HEK293 (cell line): ENCODE results near the gene ZC3H11A.

Experiments
- GLIS2 ChIP-seq: fragments of 450-650 bp; formaldehyde crosslinking; IDR thresholded peaks from 2 replicates; pipeline ENCODE4 v1.5.1; 2016; ENCODE audit warnings: missing biosample characterization, missing genetic modification characterization
- HOXD13 ChIP-seq: sonication (generic); formaldehyde crosslinking; IDR thresholded peaks from 2 replicates; pipeline ENCODE4 v1.8.0; 2022; ENCODE audit warnings: missing genetic modification reagents, borderline replicate concordance
- KLF7 ChIP-seq: fragments of 450-650 bp; formaldehyde crosslinking; IDR thresholded peaks from 2 replicates; pipeline ENCODE4 v1.5.1; 2016; ENCODE audit warnings: missing biosample characterization, missing genetic modification characterization, borderline replicate concordance
- KLF9 ChIP-seq: fragments of 450-650 bp; formaldehyde crosslinking; IDR thresholded peaks from 2 replicates; pipeline ENCODE4 v1.5.1; 2016; ENCODE audit warnings: missing biosample characterization, missing genetic modification characterization, low read depth
- MYNN ChIP-seq: fragments of 450-650 bp; formaldehyde crosslinking; IDR thresholded peaks from 2 replicates; pipeline ENCODE4 v1.5.1; 2016; ENCODE audit warnings: missing biosample characterization, missing genetic modification characterization, borderline replicate concordance
- PRDM4 ChIP-seq: fragments of 450-650 bp; formaldehyde crosslinking; IDR thresholded peaks from 2 replicates; pipeline ENCODE4 v1.5.1; 2017; ENCODE audit warnings: missing biosample characterization, missing genetic modification characterization
- RBAK ChIP-seq: fragments of 450-650 bp; formaldehyde crosslinking; IDR thresholded peaks from 2 replicates; pipeline ENCODE4 v1.5.1; 2016; ENCODE audit warnings: missing biosample characterization, missing genetic modification characterization
- TCF7L2 ChIP-seq: IDR thresholded peaks from 2 replicates; pipeline ENCODE4 v1.6.1; 2011; ENCODE audit warnings: low read depth, mild to moderate bottlenecking, inconsistent platforms, low read length, moderate library complexity, borderline replicate concordance
- YY2 ChIP-seq: fragments of 450-650 bp; formaldehyde crosslinking; IDR thresholded peaks from 2 replicates; pipeline ENCODE4 v1.5.1; 2016; ENCODE audit warnings: missing biosample characterization, missing genetic modification characterization
- ZBTB10 ChIP-seq: fragments of 450-650 bp; formaldehyde crosslinking; IDR thresholded peaks from 2 replicates; pipeline ENCODE4 v1.5.1; 2016; ENCODE audit warnings: missing biosample characterization, missing genetic modification characterization
- ZBTB26 ChIP-seq: fragments of 450-650 bp; formaldehyde crosslinking; optimal IDR thresholded peaks from 2 replicates; pipeline ENCODE3; 2016; ENCODE audit warnings: missing biosample characterization, mild to moderate bottlenecking, missing genetic modification characterization
- ZBTB7A ChIP-seq: fragments of 450-650 bp; formaldehyde crosslinking; IDR thresholded peaks from 2 replicates; pipeline ENCODE4 v1.5.1; 2016; ENCODE audit warnings: low read depth, missing biosample characterization, missing genetic modification characterization
- ZFHX2 ChIP-seq: fragments of 450-650 bp; formaldehyde crosslinking; conservative IDR thresholded peaks from 2 replicates; pipeline ENCODE4 v1.5.1; 2016; ENCODE audit warnings: missing biosample characterization, missing genetic modification characterization
- ZFP37 ChIP-seq: fragments of 450-650 bp; formaldehyde crosslinking; IDR thresholded peaks from 2 replicates; pipeline ENCODE4 v1.5.1; 2016; ENCODE audit warnings: missing biosample characterization, missing genetic modification characterization
- ZNF112 ChIP-seq: fragments of 450-650 bp; formaldehyde crosslinking; IDR thresholded peaks from 2 replicates; pipeline ENCODE4 v1.5.0; 2017; ENCODE audit warnings: missing biosample characterization, missing genetic modification characterization
- ZNF155 ChIP-seq: fragments of 450-650 bp; formaldehyde crosslinking; IDR thresholded peaks from 2 replicates; pipeline ENCODE4 v1.5.1; 2016; ENCODE audit warnings: missing biosample characterization, missing genetic modification characterization
- ZNF248 ChIP-seq: fragments of 450-650 bp; formaldehyde crosslinking; IDR thresholded peaks from 2 replicates; pipeline ENCODE4 v1.5.1; 2017; ENCODE audit warnings: missing biosample characterization, missing genetic modification characterization
- ZNF274 ChIP-seq, 2 experiments: fragments of 200-500 bp in 1 of 2; fragments of 450-650 bp in 1 of 2; sonication (Bioruptor generic) in 1 of 2; formaldehyde crosslinking in 1 of 2; IDR thresholded peaks; 2 replicates each; pipeline versions ENCODE4 v1.5.1 to v1.6.1; 2014 to 2016; ENCODE audit warnings: borderline replicate concordance in 1 of 2, inconsistent platforms in 1 of 2, low read length in 1 of 2, missing biosample characterization in 1 of 2, missing genetic modification characterization in 1 of 2
- ZNF335 ChIP-seq: fragments of 450-650 bp; formaldehyde crosslinking; conservative IDR thresholded peaks from 2 replicates; pipeline ENCODE4 v1.5.1; 2016; ENCODE audit warnings: missing biosample characterization, missing genetic modification characterization
- ZNF354C ChIP-seq: fragments of 450-650 bp; formaldehyde crosslinking; IDR thresholded peaks from 2 replicates; pipeline ENCODE4 v1.5.1; 2016; ENCODE audit warnings: missing biosample characterization, missing genetic modification characterization, low read depth, borderline replicate concordance
- ZNF423 ChIP-seq: fragments of 450-650 bp; formaldehyde crosslinking; IDR thresholded peaks from 2 replicates; pipeline ENCODE4 v1.5.1; 2016; ENCODE audit warnings: missing biosample characterization, missing genetic modification characterization
- ZNF514 ChIP-seq: fragments of 450-650 bp; formaldehyde crosslinking; IDR thresholded peaks from 2 replicates; pipeline ENCODE4 v1.5.1; 2016; ENCODE audit warnings: missing biosample characterization, missing genetic modification characterization
- ZNF548 ChIP-seq: fragments of 450-650 bp; formaldehyde crosslinking; IDR thresholded peaks from 2 replicates; pipeline ENCODE4 v1.5.1; 2016; ENCODE audit warnings: missing biosample characterization, missing genetic modification characterization
- ZNF560 ChIP-seq: fragments of 450-650 bp; formaldehyde crosslinking; IDR thresholded peaks from 2 replicates; pipeline ENCODE4 v1.5.1; 2017; ENCODE audit warnings: missing biosample characterization, missing genetic modification characterization, borderline replicate concordance
- ZNF580 ChIP-seq: fragments of 450-650 bp; formaldehyde crosslinking; IDR thresholded peaks from 2 replicates; pipeline ENCODE4 v1.5.1; 2016; ENCODE audit warnings: missing biosample characterization, missing genetic modification characterization
- ZNF692 ChIP-seq: fragments of 450-650 bp; formaldehyde crosslinking; IDR thresholded peaks from 2 replicates; pipeline ENCODE4 v1.5.1; 2016; ENCODE audit warnings: missing biosample characterization, missing genetic modification characterization
- ZNF707 ChIP-seq: fragments of 450-650 bp; formaldehyde crosslinking; IDR thresholded peaks from 2 replicates; pipeline ENCODE4 v1.5.1; 2016; ENCODE audit warnings: missing biosample characterization, missing genetic modification characterization
- ZNF76 ChIP-seq: fragments of 450-650 bp; formaldehyde crosslinking; IDR thresholded peaks from 2 replicates; pipeline ENCODE4; 2016; ENCODE audit warnings: low read depth, missing biosample characterization, missing genetic modification characterization, borderline replicate concordance
- ZNF792 ChIP-seq: fragments of 450-650 bp; formaldehyde crosslinking; IDR thresholded peaks from 2 replicates; pipeline ENCODE4 v1.5.1; 2016; ENCODE audit warnings: missing biosample characterization, missing genetic modification characterization
- ZNF830 ChIP-seq: fragments of 450-650 bp; IDR thresholded peaks from 2 replicates; pipeline ENCODE4 v1.5.0; 2018; ENCODE audit warnings: missing biosample characterization, missing genetic modification characterization, low read depth, mild to moderate bottlenecking, moderate library complexity
- ZNF843 ChIP-seq: fragments of 450-650 bp; formaldehyde crosslinking; IDR thresholded peaks from 2 replicates; pipeline ENCODE4 v1.5.1; 2016; ENCODE audit warnings: missing biosample characterization, missing genetic modification characterization
- ZSCAN18 ChIP-seq: fragments of 450-650 bp; formaldehyde crosslinking; IDR thresholded peaks from 2 replicates; pipeline ENCODE4 v1.5.1; 2016; ENCODE audit warnings: missing biosample characterization, missing genetic modification characterization

Gene ZC3H11A

GRCh38 chr1:203840208-203840808 is 44.9 kb downstream of the ZC3H11A start (continued):
- TF ChIP-seq ZSCAN18, result no peak
- no peak for TF ChIP-seq MYNN
- TF ChIP-seq ZNF692 (tag by site-specific recombination), result no peak
- TF ChIP-seq ZFHX2 (tag by site-specific recombination), result no peak
- TF ChIP-seq ZNF335 (tag by site-specific recombination), result no peak
- no peak for TF ChIP-seq ZBTB10
- TF ChIP-seq ZNF423, result no peak
- TF ChIP-seq RBAK (tag by site-specific recombination), result no peak
- no peak for TF ChIP-seq ZNF248 (tag by site-specific recombination)
- TF ChIP-seq PRDM4 (tag by site-specific recombination), result no peak
- TF ChIP-seq ZNF112 (tag by site-specific recombination), result no peak
- TF ChIP-seq ZNF830, result no peak
- TF ChIP-seq ZNF354C, result no peak
- TF ChIP-seq YY2 (tag by site-specific recombination), result no peak
- no peak for TF ChIP-seq ZNF580 (tag by site-specific recombination)
- no peak for TF ChIP-seq KLF7 (tag by site-specific recombination)
- no peak for TF ChIP-seq HOXD13
- TF ChIP-seq GLIS2 (tag by site-specific recombination), result no peak
- TF ChIP-seq ZFP37 (tag by site-specific recombination), result no peak
- no peak for TF ChIP-seq KLF9 (tag by site-specific recombination)
- no peak for TF ChIP-seq ZNF274 (IDR thresholded peaks at IDR 0.05; ENCODE audit: low read length)
- no peak for TF ChIP-seq ZNF274 (tag by site-specific recombination; IDR thresholded peaks at IDR 0.05; ENCODE audit: borderline replicate concordance)
- TF ChIP-seq ZNF707 (tag by site-specific recombination), result no peak
- TF ChIP-seq ZNF560 (tag by site-specific recombination), result no peak
- TF ChIP-seq ZNF792 (tag by site-specific recombination), result no peak
- TF ChIP-seq ZNF155 (tag by site-specific recombination), result no peak
- TF ChIP-seq ZNF843 (tag by site-specific recombination), result no peak
- TF ChIP-seq ZNF514, result no peak
- TF ChIP-seq ZBTB7A, result no peak
- TF ChIP-seq ZBTB26 (tag by site-specific recombination), result no peak
- TF ChIP-seq ZNF76 (tag by site-specific recombination), result no peak
- TF ChIP-seq ZNF548 (tag by site-specific recombination), result no peak
- no peak for TF ChIP-seq TCF7L2
